Esophagus (tissue), 2 donors: ENCODE measurements around the gene C1R. TPM values are rescaled to one million over a fixed set of nuclear protein-coding genes. Genes with fewer than 3 reads are reported as not detected.

Experiments
- H3K27ac ChIP-seq, 2 donors: one replicate each; pipeline ENCODE4 v1.5.1; 2013; ENCODE audit warnings: low read depth in 2 of 2, mild to moderate bottlenecking in 2 of 2, inconsistent platforms in 1 of 2, low read length in 1 of 2, moderate library complexity in 1 of 2
- H3K27me3 ChIP-seq, 2 donors: one replicate each; pipeline ENCODE4 v1.6.1; 2013; ENCODE audit warnings: low read length in 2 of 2, control low read depth in 1 of 2, mild to moderate bottlenecking in 1 of 2; ENCODE audit not compliant: insufficient read depth in 2 of 2, control insufficient read depth in 1 of 2
- H3K36me3 ChIP-seq, 2 donors: one replicate each; pipeline ENCODE4 v1.6.1; 2013; ENCODE audit warnings: low read length in 1 of 2; ENCODE audit not compliant: control insufficient read depth in 2 of 2, insufficient read depth in 2 of 2
- H3K4me1 ChIP-seq, 2 donors: one replicate each; pipeline ENCODE4 v1.6.1; 2013; ENCODE audit warnings: low read length in 1 of 2; ENCODE audit not compliant: control insufficient read depth in 2 of 2, insufficient read depth in 2 of 2
- H3K4me3 ChIP-seq, 2 donors: one replicate each; pipeline ENCODE4 v1.5.1; 2013; ENCODE audit warnings: low read length in 2 of 2, mild to moderate bottlenecking in 2 of 2, low read depth in 1 of 2, moderate library complexity in 1 of 2
- H3K9me3 ChIP-seq, 2 donors: one replicate each; pipeline ENCODE4 v1.6.1; 2013; ENCODE audit warnings: mild to moderate bottlenecking in 2 of 2, low read depth in 1 of 2, low read length in 1 of 2, moderate library complexity in 1 of 2; ENCODE audit not compliant: control insufficient read depth in 2 of 2, insufficient read depth in 1 of 2
- WGBS, 2 donors: extraction: QIAGEN DNeasy Blood & Tissue Kit; methylation state at CpG; one replicate each; pipeline ENCODE4 v1.1.7; 2013; 5-methylcytosine and 5-hydroxymethylcytosine counted together
- polyA plus RNA-seq, 2 donors: library from polyadenylated mRNA; stranded (reverse); fragments of 200-250 nt; gene quantifications; one replicate each; pipeline ENCODE4 v1.2.3, GENCODE V29; 2013
- donor health status: healthy with polysubstance abuse.
- donor health status: Bipolar disorder and iron deficiency.

Gene C1R
- polyA plus RNA-seq, 2 donors = 30.8 to 99.4 TPM

GRCh38 chr12:7034464-7034863, 57.8 kb downstream of the C1R start:
- peaks cover 0 to 4% of the 10 kb centered on the region in 2 donors for H3K4me1 ChIP-seq
- WGBS, 2 donors = 86 to 91% methylated on average over 1 of the region's 1 CpG

DNA sequence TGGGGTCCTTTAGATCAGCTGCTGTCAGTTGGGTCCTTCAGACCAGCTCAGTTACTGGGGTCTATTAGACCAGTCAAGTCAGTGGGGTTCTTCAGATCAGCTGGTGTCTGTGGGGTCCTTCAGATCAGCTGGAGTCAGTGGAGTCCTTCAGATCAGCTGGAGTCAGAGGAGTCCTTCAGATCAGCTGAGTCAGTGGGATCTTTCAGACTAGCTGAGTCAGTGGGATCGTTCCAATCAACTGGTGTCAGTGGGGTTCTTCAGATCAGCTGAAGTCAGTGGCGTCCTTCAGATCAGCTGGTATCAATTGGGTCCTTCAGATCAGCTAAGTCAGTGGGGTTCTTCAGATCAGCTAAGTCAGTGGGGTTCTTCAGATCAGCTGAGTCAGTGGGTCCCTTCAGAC, 59.3 kb downstream of the C1R start:
- Histone ChIP-seq H3K36me3 (no peaks in the 10 kb centered on the region), H3K27me3 (no peaks in the 10 kb centered on the region), H3K9me3 (no peaks in the 10 kb centered on the region), H3K4me3 (no peak overlapping the region), H3K4me1 (no peaks in the 10 kb centered on the region), H3K27ac (no peak overlapping the region)
- WGBS, 2 donors = 76 to 85% methylated on average over 2 of the region's 2 CpGs

More at GRCh38 chr12:7034464-7034863, 57.8 kb downstream of the C1R start:
- no peaks in the 10 kb centered on the region for H3K9me3 ChIP-seq
- H3K27me3 ChIP-seq = no peaks in the 10 kb centered on the region
- H3K4me3 ChIP-seq = no peak overlapping the region
- H3K36me3 ChIP-seq = no peaks in the 10 kb centered on the region
- H3K27ac ChIP-seq = no peak overlapping the region

GRCh38 chr12:7031306-7031705, 60.9 kb downstream of the C1R start:
- 80 to 83% methylated on average over 6 of the region's 6 CpGs for WGBS, 2 donors
- Histone ChIP-seq H3K27ac (no peak overlapping the region), H3K4me3 (no peak overlapping the region), H3K9me3 (no peaks in the 10 kb centered on the region), H3K27me3 (no peaks in the 10 kb centered on the region), H3K36me3 (no peaks in the 10 kb centered on the region), H3K4me1 (no peaks in the 10 kb centered on the region)

Other genes with a start within 250 kb of the C1R start
- 10 to 100 TPM; 14.6 to 19.3 TPM for gene CDCA3, start 241.2 kb downstream of the C1R start, polyA plus RNA-seq
- 10 to 100 TPM; 21.4 to 40.7 TPM for gene USP5, start 240.3 kb downstream of the C1R start, polyA plus RNA-seq
- 100 to 1,000 TPM; 404 to 939 TPM for gene TPI1, start 224.9 kb downstream of the C1R start, polyA plus RNA-seq
- gene SPSB2, start 219.1 kb downstream of the C1R start, polyA plus RNA-seq = 1 to 10 TPM; 5.7 to 7.0 TPM
- 1 to 10 TPM; 3.3 to 3.6 TPM for gene LRRC23, start 187.6 kb downstream of the C1R start, polyA plus RNA-seq
- 1 to 10 TPM; 6.7 to 9.0 TPM for gene ENO2, start 177.9 kb downstream of the C1R start, polyA plus RNA-seq
- gene ATN1, start 164.5 kb downstream of the C1R start, polyA plus RNA-seq = 10 to 100 TPM; 34.9 to 63.5 TPM
- not detected for gene RNU7-1, start 148.6 kb downstream of the C1R start, polyA plus RNA-seq
- 100 to 1,000 TPM; 108 to 253 TPM for gene C12orf57, start 148.4 kb downstream of the C1R start, polyA plus RNA-seq
- gene PTPN6, start 141.1 kb downstream of the C1R start, polyA plus RNA-seq = 10 to 100 TPM; 19.1 to 38.3 TPM
- 100 to 1,000 TPM in 1 of 2 donors, 10 to 100 TPM in 1; 68.5 to 161 TPM for gene PHB2, start 121.8 kb downstream of the C1R start, polyA plus RNA-seq
- 10 to 100 TPM; 13.5 to 29.5 TPM for gene EMG1, start 121.5 kb downstream of the C1R start, polyA plus RNA-seq
- gene LPCAT3, start 74.0 kb downstream of the C1R start, polyA plus RNA-seq = 10 to 100 TPM; 15.7 to 27.0 TPM
- 10 to 100 TPM; 26.6 to 80.5 TPM for gene C1S, start 31.7 kb downstream of the C1R start, polyA plus RNA-seq
- 10 to 100 TPM; 14.7 to 18.0 TPM for gene C1RL, start 16.8 kb upstream of the C1R start, polyA plus RNA-seq
- 1 to 10 TPM in 1 of 2 donors, under 1 TPM in 1; 0.65 to 2.2 TPM for gene RBP5, start 36.4 kb upstream of the C1R start, polyA plus RNA-seq
- gene CLSTN3, start 37.9 kb upstream of the C1R start, polyA plus RNA-seq = 10 to 100 TPM in 1 of 2 donors, 1 to 10 TPM in 1; 5.3 to 12.0 TPM
- 10 to 100 TPM in 1 of 2 donors, 1 to 10 TPM in 1; 8.1 to 14.5 TPM for gene PEX5, start 97.2 kb upstream of the C1R start, polyA plus RNA-seq
- gene ACSM4, start 211.6 kb upstream of the C1R start, polyA plus RNA-seq = not detected